ENCODE results near the gene MROH2A.
A peak's percentile ranks its signal among the peaks of the same experiment; 100 is the strongest.
"Not testable (repeated sequence)": the region's sequence is repeated elsewhere in the genome, so short reads cannot be mapped to it uniquely, and the experiment has no call there.

Gene MROH2A

DNA sequence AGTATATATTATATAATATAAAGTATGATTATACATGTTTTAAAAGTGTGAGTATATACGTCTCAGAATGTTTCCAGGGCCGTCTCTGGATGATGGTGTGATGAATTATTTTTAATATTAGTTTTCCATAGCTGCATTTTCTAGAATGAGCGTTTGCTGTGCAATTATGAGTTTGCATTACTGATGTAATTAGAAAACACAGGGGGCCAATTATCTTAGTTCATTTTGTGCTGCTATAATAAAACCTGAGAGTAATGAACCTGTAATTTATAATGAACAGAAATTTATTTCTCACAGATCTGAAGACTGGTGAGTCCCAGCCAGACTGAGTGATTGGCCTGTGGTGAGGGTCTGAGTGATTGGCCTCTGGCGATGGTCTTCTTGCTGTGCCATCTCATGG lies 80.2 kb downstream of the MROH2A start:
- DNase-seq, result peak; percentile 75

DNA sequence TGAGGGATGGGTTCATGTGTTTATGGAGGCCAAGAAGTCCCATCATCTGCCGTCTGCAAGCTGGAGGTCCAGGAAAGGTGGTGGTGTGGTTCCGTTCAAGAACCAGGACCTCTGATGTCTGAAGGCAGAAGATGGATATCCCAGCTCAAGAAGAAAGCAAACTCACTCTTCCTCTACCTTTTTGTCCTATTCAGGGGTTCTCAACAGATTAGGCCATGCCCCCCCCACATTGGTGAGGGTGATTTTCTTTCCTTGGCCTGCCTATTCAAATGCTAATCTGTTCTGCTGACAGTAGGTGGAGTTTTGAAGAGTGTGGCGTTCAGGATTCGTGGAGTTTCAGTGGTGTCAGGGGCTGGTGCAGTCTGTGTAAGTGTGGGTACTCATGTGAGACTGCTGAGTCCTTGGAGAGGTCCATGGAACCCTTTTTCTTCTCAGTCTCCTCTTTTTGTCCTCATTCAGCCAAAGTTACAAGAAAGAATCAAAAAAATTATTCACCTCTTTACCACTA lies 84.2 kb downstream of the MROH2A start:
- no peak for DNase-seq

DNA sequence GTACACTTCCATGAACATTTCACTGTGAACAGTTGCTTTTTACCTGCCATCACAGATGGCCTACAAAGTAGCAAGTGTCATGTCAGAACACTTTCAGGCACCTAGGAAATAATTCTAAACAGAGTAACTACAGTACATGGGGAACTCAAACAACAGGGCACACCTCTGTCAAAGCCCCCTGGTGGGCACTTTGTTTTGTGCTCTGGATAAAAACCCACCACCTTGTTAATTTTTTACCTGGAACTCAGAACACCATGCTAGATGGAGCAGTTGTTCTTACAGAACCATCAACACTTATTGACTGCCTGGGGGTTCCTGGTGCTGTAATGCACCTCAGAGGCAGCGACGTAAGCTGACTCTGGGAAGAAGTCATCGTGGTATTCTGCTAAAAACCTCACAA lies 87.7 kb downstream of the MROH2A start:
- DNase-seq, result no peak

DNA sequence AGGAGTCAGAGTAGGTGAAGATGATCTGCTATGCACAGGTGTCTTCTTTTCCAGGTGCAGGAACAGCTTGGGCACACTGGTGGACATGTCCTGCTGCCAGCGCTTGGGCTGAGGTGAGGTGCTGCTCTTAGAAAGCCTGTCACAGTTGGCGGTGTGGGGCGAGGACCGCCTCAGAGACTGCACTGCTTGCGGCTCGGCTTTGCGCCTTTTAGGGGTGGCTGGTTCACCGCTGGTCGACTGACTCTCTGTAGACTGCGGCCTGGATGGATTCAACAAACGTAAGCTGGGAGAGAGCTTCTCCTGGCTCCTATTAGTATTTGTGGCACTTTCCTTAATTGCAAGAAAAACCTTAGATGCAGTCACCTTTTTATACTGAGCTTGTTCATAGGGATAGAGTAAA lies 88.3 kb downstream of the MROH2A start:
- no peak for DNase-seq

DNA sequence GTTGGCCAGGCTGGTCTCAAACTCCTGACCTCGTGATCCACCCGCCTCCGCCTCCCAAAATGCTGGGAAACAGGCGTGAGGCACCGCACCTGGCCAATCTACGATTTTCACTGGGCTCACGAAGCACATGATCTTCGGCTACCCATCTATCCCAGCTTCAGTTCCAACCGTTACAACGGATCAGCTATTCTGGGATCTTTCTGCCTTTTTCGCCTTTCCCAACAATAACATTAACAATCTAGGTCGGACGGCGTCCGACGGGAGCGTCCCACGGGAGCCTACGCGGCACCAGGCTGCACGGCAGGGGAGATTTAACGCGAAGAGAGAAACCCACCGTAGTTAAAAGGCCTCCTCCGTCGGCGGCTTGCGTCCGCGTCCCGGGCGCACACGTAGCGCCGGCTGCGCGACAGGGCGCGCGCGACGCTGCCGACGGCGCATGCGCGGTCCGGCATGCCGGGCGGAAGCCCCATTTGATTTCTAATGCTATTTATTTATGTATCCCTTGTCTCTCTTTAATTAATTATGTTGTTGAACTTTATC lies 89.9 kb downstream of the MROH2A start, which contains the start of gene MSL3B:
TSS of gene MSL3B (minus strand) at position 394 of the 540 bp plus-strand sequence.
- peak; percentile 66 for DNase-seq

GRCh38 chr2:233871432-233871831 lies 93.3 kb downstream of the MROH2A start:
- DNase-seq, result no peak

GRCh38 chr2:233872125-233872524 lies 94.0 kb downstream of the MROH2A start:
- not testable (repeated sequence) for DNase-seq

DNA sequence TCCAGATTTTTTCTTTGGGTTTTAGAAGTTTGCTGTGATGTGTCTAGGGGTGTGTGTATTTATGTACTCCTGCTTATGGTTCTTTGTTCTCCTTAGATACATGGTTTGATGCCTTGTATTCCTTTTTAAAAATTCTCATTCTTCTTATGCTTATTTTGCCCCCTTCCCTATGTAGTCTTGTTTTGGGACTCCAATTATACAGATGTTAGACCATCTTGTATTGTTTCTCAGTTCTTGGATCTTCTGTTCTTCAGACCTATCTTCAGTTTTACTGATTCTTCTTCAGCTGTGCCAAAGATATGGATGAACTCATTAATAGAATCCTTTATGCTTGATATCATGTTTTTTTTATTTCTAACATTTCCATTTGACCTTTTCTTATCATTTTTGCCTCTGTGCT lies 104.2 kb downstream of the MROH2A start:
- no peak for DNase-seq
